ENCODE results near the gene RNF157.

RNF157 gene

DNA sequence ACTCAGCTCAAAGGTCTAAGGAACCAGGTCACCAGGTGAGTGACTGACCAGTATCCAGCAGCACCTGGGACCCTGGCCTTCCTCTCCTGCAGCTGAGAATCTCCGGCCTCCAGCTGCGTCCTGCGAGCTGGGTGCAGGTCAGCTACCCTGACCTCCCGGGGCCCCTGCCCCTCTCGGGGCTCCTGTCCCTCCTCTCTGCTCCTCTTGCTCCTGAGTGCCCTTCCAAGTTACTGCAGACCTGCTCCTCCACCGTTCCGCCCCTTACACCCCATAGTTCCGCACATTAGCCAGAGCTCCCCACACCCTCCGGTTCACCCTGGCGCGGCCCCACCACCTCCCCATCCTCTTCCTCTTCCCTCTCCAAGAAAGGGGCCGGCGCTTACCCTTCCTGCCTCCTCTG, 109.8 kb downstream of the RNF157 start:
- no peaks in the 10 kb centered on the region for H3K9me2 ChIP-seq (replicated peaks; ENCODE audit: insufficient read depth, low read length)
- no peak overlapping the region for H2AFZ ChIP-seq (ENCODE audit: low read length)
- no peaks in the 10 kb centered on the region for H3K79me2 ChIP-seq (ENCODE audit: low read length)
- no peaks in the 10 kb centered on the region for H4K20me1 ChIP-seq (ENCODE audit: insufficient read depth, low read length)
- H3K27me3 ChIP-seq (replicated peaks; ENCODE audit: insufficient read depth, low read length) = no peaks in the 10 kb centered on the region
- H3K9me3 ChIP-seq (replicated peaks; ENCODE audit: insufficient read depth, low read length) = no peaks in the 10 kb centered on the region
- H3K4me3 ChIP-seq (ENCODE audit: low read length) = no peak overlapping the region
- no peak for DNase-seq
- H3K4me2 ChIP-seq (ENCODE audit: low read depth, low read length) = no peak overlapping the region
- no peak overlapping the region for H3K9ac ChIP-seq (ENCODE audit: low read length)
- TF ChIP-seq EZH2 (optimal IDR thresholded peaks at IDR 0.05; ENCODE audit: low read depth, low read length) (no peak), EZH2phosphoT487 (IDR thresholded peaks at IDR 0.05; ENCODE audit: low read length) (no peak)
- TF ChIP-seq, protein P1, sequence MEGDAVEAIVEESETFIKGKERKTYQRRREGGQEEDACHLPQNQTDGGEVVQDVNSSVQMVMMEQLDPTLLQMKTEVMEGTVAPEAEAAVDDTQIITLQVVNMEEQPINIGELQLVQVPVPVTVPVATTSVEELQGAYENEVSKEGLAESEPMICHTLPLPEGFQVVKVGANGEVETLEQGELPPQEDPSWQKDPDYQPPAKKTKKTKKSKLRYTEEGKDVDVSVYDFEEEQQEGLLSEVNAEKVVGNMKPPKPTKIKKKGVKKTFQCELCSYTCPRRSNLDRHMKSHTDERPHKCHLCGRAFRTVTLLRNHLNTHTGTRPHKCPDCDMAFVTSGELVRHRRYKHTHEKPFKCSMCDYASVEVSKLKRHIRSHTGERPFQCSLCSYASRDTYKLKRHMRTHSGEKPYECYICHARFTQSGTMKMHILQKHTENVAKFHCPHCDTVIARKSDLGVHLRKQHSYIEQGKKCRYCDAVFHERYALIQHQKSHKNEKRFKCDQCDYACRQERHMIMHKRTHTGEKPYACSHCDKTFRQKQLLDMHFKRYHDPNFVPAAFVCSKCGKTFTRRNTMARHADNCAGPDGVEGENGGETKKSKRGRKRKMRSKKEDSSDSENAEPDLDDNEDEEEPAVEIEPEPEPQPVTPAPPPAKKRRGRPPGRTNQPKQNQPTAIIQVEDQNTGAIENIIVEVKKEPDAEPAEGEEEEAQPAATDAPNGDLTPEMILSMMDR (IDR thresholded peaks at IDR 0.05; ENCODE audit: low read length) = no peak
- H3K36me3 ChIP-seq (replicated peaks; ENCODE audit: insufficient read depth, low read length) = no peaks in the 10 kb centered on the region
- no peaks in the 10 kb centered on the region for H3F3A ChIP-seq (ENCODE audit: insufficient read depth, low read length)
- no peaks in the 10 kb centered on the region for H3K4me1 ChIP-seq (ENCODE audit: low read length)
- no peak overlapping the region for H3K27ac ChIP-seq (ENCODE audit: low read length)

DNA sequence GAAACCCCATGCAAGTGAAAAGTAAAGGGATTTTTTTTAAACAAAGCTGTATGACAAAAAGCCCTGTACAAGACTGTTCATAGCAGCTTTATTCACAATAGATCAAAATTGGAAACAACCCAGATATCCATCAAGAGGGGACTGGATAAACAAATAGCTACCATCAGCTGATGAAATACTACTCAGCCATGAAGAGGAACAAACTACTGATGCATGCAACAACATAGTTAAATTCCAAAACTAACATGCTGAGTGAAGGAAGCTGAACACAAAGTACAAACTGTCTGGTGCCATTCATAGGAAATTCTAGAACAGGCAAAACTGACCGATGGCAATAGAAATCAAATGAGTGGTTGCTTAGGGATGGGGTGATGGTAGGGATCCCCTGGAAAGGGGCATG, 114.4 kb downstream of the RNF157 start:
- Histone ChIP-seq H3K9ac (ENCODE audit: low read length) (no peak overlapping the region), H3K9me3 (replicated peaks; ENCODE audit: insufficient read depth, low read length) (no peaks in the 10 kb centered on the region), H3K4me1 (ENCODE audit: low read length) (no peaks in the 10 kb centered on the region), H3K27me3 (replicated peaks; ENCODE audit: insufficient read depth, low read length) (no peaks in the 10 kb centered on the region), H3K4me3 (ENCODE audit: low read length) (no peak overlapping the region), H3K79me2 (ENCODE audit: low read length) (no peaks in the 10 kb centered on the region), H3K4me2 (ENCODE audit: low read depth, low read length) (no peak overlapping the region), H3F3A (ENCODE audit: insufficient read depth, low read length) (no peaks in the 10 kb centered on the region), H3K27ac (ENCODE audit: low read length) (no peak overlapping the region), H3K9me2 (replicated peaks; ENCODE audit: insufficient read depth, low read length) (no peaks in the 10 kb centered on the region), H2AFZ (ENCODE audit: low read length) (no peak overlapping the region), H4K20me1 (ENCODE audit: insufficient read depth, low read length) (no peaks in the 10 kb centered on the region), H3K36me3 (replicated peaks; ENCODE audit: insufficient read depth, low read length) (no peaks in the 10 kb centered on the region)
- TF ChIP-seq, protein P1 (IDR thresholded peaks at IDR 0.05; ENCODE audit: low read length) = no peak
- TF ChIP-seq EZH2phosphoT487 (IDR thresholded peaks at IDR 0.05; ENCODE audit: low read length) = no peak
- no peak for TF ChIP-seq EZH2 (optimal IDR thresholded peaks at IDR 0.05; ENCODE audit: low read depth, low read length)
- no peak for DNase-seq

DNA sequence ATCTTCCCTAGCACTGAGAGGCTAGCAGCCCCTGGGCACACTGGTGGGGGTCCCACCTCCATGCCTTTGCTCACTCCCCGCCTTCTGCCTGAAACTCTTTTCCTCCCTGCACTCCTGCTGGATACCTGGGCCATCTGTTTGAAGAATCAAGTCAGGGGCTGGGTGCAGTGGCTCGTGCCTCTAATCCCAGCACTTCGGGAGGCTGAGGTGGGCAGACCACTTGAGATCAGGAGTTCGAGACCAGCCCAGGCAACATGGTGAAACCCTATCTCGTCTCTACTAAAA, 115.0 kb downstream of the RNF157 start:
- Histone ChIP-seq H3K27ac (ENCODE audit: low read length) (no peak overlapping the region), H3K4me1 (ENCODE audit: low read length) (no peaks in the 10 kb centered on the region), H3K27me3 (replicated peaks; ENCODE audit: insufficient read depth, low read length) (no peaks in the 10 kb centered on the region), H3K79me2 (ENCODE audit: low read length) (no peaks in the 10 kb centered on the region), H2AFZ (ENCODE audit: low read length) (no peak overlapping the region), H3K9me3 (replicated peaks; ENCODE audit: insufficient read depth, low read length) (no peaks in the 10 kb centered on the region), H3K36me3 (replicated peaks; ENCODE audit: insufficient read depth, low read length) (no peaks in the 10 kb centered on the region), H3F3A (ENCODE audit: insufficient read depth, low read length) (no peaks in the 10 kb centered on the region), H3K9ac (ENCODE audit: low read length) (no peak overlapping the region), H3K9me2 (replicated peaks; ENCODE audit: insufficient read depth, low read length) (no peaks in the 10 kb centered on the region), H4K20me1 (ENCODE audit: insufficient read depth, low read length) (no peaks in the 10 kb centered on the region), H3K4me3 (ENCODE audit: low read length) (no peak overlapping the region), H3K4me2 (ENCODE audit: low read depth, low read length) (no peak overlapping the region)
- DNase-seq = no peak
- TF ChIP-seq, protein P1 (IDR thresholded peaks at IDR 0.05; ENCODE audit: low read length) = no peak
- TF ChIP-seq EZH2 (optimal IDR thresholded peaks at IDR 0.05; ENCODE audit: low read depth, low read length) (no peak), EZH2phosphoT487 (IDR thresholded peaks at IDR 0.05; ENCODE audit: low read length) (no peak)

Measured in MM.1S (cell line).